Measurements from ENCODE around the gene RALGPS1.

DNA sequence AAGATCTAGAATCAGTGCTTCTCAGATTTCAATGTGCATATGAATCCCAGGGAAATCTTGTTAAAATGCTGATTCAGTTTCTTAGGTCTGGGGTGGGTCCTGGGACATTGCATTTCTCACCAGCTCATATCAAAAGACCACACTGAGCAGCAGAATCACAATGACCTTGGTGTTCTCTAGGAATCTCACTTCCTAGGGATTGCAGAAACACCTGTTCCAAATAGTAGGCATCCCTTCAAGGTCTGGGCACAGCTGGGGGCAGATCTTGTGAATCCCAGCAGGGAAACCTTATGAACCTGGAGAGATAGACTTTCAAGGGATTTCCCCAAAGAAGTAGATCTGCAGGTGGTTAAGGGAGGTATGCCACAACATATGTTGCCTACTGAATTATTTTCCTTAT lies 341.1 kb downstream of the RALGPS1 start:
- TF ChIP-seq BHLHE40 (IDR thresholded peaks at IDR 0.05; ENCODE audit: borderline replicate concordance) (no peak), ARNT (IDR thresholded peaks at IDR 0.05) (no peak), LEF1 (IDR thresholded peaks at IDR 0.05; ENCODE audit: borderline replicate concordance) (no peak), SP1 (IDR thresholded peaks at IDR 0.05) (no peak), FOXM1 (IDR thresholded peaks at IDR 0.05; ENCODE audit: borderline replicate concordance) (no peak), L3MBTL2 (conservative IDR thresholded peaks at IDR 0.05) (no peak), CTBP1 (IDR thresholded peaks at IDR 0.05; ENCODE audit: borderline replicate concordance) (no peak), FOXA1 (IDR thresholded peaks at IDR 0.05) (no peak), ZNF384 (IDR thresholded peaks at IDR 0.05) (no peak), HDGF (IDR thresholded peaks at IDR 0.05; ENCODE audit: borderline replicate concordance) (no peak)

All from HEK293T (cell line).